ENCODE data around the gene ZGPAT.

DNA sequence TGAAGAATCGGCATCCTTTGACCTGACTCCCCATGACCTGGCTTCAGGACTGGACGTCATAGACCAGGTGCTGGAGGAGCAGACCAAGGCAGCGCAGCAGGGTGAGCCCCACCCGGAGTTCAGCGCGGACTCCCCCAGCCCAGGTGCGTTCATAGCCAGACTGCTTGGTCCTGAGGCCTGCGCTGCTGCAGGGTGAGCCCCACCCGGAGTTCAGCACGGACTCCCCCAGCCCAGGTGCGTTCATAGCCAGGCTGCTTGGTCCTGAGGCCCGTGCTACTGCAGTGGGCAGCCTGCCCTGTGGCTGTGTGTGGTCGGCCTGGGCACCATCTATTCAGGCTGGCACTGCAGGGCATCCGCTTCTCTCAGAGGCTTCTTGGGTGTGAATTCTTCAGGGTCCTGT lies 33.9 kb upstream of the ZGPAT start:
- TF ChIP-seq HOXA7 (CRISPR knock-in tag; IDR thresholded peaks at IDR 0.05) = no peak
- no peak for TF ChIP-seq RELA (CRISPR knock-in tag; IDR thresholded peaks at IDR 0.05)
- no peak for TF ChIP-seq ZKSCAN8 (CRISPR knock-in tag; IDR thresholded peaks at IDR 0.05; ENCODE audit: borderline replicate concordance)
- no peak for TF ChIP-seq JUND (CRISPR knock-in tag; IDR thresholded peaks at IDR 0.05)
- TF ChIP-seq, protein P1, sequence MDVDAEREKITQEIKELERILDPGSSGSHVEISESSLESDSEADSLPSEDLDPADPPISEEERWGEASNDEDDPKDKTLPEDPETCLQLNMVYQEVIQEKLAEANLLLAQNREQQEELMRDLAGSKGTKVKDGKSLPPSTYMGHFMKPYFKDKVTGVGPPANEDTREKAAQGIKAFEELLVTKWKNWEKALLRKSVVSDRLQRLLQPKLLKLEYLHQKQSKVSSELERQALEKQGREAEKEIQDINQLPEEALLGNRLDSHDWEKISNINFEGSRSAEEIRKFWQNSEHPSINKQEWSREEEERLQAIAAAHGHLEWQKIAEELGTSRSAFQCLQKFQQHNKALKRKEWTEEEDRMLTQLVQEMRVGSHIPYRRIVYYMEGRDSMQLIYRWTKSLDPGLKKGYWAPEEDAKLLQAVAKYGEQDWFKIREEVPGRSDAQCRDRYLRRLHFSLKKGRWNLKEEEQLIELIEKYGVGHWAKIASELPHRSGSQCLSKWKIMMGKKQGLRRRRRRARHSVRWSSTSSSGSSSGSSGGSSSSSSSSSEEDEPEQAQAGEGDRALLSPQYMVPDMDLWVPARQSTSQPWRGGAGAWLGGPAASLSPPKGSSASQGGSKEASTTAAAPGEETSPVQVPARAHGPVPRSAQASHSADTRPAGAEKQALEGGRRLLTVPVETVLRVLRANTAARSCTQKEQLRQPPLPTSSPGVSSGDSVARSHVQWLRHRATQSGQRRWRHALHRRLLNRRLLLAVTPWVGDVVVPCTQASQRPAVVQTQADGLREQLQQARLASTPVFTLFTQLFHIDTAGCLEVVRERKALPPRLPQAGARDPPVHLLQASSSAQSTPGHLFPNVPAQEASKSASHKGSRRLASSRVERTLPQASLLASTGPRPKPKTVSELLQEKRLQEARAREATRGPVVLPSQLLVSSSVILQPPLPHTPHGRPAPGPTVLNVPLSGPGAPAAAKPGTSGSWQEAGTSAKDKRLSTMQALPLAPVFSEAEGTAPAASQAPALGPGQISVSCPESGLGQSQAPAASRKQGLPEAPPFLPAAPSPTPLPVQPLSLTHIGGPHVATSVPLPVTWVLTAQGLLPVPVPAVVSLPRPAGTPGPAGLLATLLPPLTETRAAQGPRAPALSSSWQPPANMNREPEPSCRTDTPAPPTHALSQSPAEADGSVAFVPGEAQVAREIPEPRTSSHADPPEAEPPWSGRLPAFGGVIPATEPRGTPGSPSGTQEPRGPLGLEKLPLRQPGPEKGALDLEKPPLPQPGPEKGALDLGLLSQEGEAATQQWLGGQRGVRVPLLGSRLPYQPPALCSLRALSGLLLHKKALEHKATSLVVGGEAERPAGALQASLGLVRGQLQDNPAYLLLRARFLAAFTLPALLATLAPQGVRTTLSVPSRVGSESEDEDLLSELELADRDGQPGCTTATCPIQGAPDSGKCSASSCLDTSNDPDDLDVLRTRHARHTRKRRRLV (CRISPR knock-in tag; IDR thresholded peaks at IDR 0.05) = no peak
- no peak for TF ChIP-seq ZNF367 (CRISPR knock-in tag; IDR thresholded peaks at IDR 0.05; ENCODE audit: borderline replicate concordance)
- no peak for TF ChIP-seq RBAK (CRISPR knock-in tag; IDR thresholded peaks at IDR 0.05)
- TF ChIP-seq, protein P2, sequence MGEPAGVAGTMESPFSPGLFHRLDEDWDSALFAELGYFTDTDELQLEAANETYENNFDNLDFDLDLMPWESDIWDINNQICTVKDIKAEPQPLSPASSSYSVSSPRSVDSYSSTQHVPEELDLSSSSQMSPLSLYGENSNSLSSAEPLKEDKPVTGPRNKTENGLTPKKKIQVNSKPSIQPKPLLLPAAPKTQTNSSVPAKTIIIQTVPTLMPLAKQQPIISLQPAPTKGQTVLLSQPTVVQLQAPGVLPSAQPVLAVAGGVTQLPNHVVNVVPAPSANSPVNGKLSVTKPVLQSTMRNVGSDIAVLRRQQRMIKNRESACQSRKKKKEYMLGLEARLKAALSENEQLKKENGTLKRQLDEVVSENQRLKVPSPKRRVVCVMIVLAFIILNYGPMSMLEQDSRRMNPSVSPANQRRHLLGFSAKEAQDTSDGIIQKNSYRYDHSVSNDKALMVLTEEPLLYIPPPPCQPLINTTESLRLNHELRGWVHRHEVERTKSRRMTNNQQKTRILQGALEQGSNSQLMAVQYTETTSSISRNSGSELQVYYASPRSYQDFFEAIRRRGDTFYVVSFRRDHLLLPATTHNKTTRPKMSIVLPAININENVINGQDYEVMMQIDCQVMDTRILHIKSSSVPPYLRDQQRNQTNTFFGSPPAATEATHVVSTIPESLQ (CRISPR knock-in tag; conservative IDR thresholded peaks at IDR 0.05) = no peak
